Activated CD8-positive, alpha-beta memory T cell treated with anti-CD3 and anti-CD28 coated beads, Interleukin-2, amount 50 U/mL, for 48 hours (primary cell): ENCODE measurements around the gene CYB5RL.

Experiments
- DNase-seq: peaks from one replicate; pipeline ENCODE4 v3.0.0-alpha.2; 2020

Gene CYB5RL

DNA sequence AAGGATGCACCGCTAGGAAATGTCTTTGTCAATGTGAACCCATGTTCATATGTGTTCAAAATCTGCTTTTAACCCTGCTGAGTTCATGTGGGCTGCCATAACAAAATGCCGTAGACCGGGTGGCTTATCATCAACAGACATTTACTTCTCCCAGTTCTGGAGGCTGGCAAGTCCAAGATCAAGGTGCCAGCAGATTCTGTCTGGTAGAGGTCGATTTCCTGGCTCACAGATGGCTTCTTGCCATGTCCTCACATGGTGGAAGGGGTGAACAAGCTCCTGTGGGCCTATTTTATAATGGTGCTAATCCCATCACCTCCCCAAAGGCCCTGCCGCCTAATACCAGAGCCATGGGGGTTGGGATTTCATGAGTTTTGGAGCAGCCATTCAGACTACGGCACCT lies 42.4 kb downstream of the CYB5RL start:
- DNase-seq, result no peak

DNA sequence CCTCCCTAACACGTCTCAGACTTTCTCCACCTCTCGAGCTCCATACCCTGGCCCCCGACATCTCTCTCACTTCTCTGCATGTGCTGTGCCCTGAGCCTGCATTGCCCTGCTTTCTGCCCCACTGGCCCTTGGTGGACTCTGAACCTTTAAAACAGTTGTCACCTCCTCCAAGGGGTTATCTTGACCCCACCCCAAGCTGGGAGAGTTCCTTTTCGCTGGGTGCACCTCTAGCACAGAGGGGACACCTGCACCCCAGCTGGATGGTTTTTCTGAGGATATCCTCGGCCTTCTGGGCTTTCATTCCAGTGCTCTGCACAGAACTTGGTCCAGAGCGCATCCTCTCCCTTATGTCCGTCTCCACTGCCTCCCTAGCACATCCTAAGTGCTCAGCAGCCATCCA lies 42.8 kb downstream of the CYB5RL start:
- no peak for DNase-seq

DNA sequence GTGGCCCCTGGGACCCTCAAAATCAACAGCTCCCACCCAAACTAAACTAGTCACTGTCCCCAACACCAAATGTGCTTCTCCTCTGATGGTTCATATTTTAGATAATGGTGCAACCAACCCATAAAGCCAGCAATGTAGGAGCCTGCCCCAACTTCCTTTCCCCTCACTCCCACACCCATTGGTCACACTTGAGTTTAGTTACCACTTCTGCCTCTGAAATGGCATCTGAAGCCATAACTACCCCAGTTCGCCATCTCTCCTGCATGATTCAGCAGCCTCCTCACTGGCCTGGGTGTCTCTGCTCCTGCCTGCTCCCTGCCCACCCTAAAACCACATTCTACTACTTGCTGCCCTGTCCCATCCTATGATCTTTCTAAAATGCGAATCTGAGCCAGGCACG lies 43.6 kb downstream of the CYB5RL start:
- no peak for DNase-seq

DNA sequence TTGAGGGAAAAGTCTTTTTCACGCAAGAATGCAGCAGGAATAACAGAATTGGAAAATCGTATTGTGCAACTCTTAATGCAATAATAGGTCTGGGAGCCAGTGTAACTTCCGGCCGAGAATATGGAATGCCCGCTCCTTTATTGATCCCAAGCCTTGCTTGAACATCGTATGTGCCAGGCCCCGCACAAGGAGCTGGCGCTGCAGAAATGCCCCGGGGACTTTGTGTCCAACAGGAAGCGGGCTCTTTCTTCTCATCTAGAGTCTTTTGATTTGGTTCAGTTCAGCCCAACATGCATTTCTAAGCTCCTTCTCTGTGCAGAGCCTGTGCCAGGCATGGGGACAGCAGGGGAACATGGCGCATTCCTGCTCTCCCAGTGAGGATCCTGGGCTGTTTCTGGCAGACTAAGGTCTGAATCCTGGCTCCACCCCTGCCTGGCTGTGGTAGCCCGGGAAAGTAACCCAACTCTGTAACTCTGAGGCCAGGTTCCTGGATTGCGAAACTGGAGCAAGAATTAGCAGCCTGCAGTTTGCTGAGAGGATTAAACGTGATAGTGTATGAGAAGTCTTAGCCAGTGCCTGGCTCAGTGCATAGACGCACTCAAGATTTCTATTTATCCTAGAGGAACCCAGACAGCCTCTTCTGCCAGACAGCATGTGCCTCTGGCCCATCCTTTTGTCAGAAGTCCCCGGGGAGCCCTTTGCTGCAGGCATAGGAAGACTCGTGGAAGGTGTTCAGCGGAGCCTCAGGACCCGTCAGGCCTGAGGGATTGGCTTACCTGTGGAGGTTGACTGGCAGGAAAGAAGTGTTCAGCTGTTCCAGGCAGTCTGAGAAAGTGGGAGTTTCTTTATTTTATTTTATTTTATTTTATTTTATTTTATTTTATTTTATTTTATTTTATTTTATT lies 46.0 kb downstream of the CYB5RL start:
- no peak for DNase-seq

DNA sequence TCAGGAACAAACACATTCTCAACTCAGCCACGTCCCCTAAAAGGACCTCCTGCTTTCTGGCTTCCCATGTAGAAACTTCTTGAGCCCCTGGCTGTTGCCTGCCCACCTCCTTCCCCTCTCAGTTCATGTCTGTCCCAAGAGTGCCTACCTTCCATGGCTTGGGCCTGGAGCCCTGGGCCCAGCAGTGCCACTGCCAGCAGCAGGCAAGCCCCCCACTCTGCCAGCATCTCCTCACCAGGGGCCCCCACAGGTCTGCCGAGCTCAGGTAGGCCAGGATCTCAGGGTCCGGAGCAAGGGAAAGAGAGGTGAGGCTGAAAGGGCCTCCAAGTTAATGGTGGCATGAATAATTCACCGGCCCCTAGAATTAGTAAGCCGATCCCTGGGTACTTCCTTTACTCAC lies 47.1 kb downstream of the CYB5RL start, which contains the start of gene CDCP2:
TSS of gene CDCP2 (minus strand) at position 305 of the 400 bp plus-strand sequence. CDS start at position 227, 78 bp downstream.
- DNase-seq, result no peak

DNA sequence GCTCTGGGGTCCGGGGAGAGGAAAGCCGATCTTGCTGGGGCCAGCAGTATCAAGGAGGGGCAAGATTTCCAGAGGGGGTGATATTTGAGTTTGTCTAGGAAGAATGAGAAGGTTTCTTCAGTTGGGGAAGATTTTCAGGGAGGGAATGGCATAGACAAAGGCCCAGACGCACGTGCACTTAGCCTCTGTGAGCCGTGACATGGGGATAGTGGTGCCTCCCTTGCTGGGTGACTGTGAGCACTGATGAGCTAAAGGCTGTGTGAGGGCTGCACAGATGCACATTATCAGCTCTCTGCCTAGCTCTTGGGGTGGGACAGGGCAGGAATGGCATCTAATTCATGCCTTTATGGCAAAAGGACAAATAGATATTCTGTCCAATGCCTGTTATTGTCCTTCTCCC lies 48.8 kb downstream of the CYB5RL start:
- DNase-seq, result no peak
